WTC11 (cell line): ENCODE data around the gene CCDC195. TPM values are rescaled to one million over a fixed set of nuclear protein-coding genes. Genes with fewer than 3 reads are reported as not detected.

Experiments used
- ATAC-seq: fragments of 200-7000 bp; cut with Tn5 transposase; 2 replicates; pipeline ENCODE4 v1.10.0; 2021; ENCODE audit warnings: mild to moderate bottlenecking, moderate library complexity
- CTCF ChIA-PET: fragments of 300-600 bp; sonication (Branson Sonifier 250); formaldehyde crosslinking; loops from one replicate; lab custom pipeline; 2021; ENCODE audit warnings: antibody characterized with exemption; lab: Charles Lee
- POLR2A ChIA-PET: fragments of 350-600 bp; sonication (Branson Sonifier 250); formaldehyde crosslinking; loops from one replicate; lab custom pipeline; 2021; ENCODE audit warnings: antibody characterized with exemption; lab: Charles Lee
- DNase-seq: peaks from one replicate; pipeline ENCODE4 v3.0.0; 2021; ENCODE audit warnings: low spot score
- H3K27ac Mint-ChIP-seq: 2 replicates; pipeline ENCODE4 v1.8.0; 2021; ENCODE audit warnings: mixed read lengths
- H3K27me3 Mint-ChIP-seq: 2 replicates; pipeline ENCODE4 v1.8.0; 2021; ENCODE audit warnings: low read depth, mild to moderate bottlenecking, moderate library complexity, mixed read lengths
- H3K36me3 Mint-ChIP-seq: 2 replicates; pipeline ENCODE4 v1.8.0; 2021; ENCODE audit warnings: mixed read lengths
- H3K4me1 Mint-ChIP-seq: 2 replicates; pipeline ENCODE4 v1.8.0; 2022; ENCODE audit warnings: mixed read lengths
- H3K4me3 Mint-ChIP-seq: 2 replicates; pipeline ENCODE4 v1.8.0; 2021; ENCODE audit warnings: mild to moderate bottlenecking, moderate library complexity, mixed read lengths
- H3K9me3 Mint-ChIP-seq: 2 replicates; pipeline ENCODE4 v1.8.0; 2021; ENCODE audit warnings: mixed read lengths
- CBFB ChIP-seq: sonication (generic); formaldehyde crosslinking; IDR thresholded peaks from 2 replicates; pipeline ENCODE4 v1.8.1; 2022; ENCODE audit warnings: mild to moderate bottlenecking, low read depth, missing genetic modification reagents
- CREM ChIP-seq: sonication (generic); formaldehyde crosslinking; IDR thresholded peaks from 2 replicates; pipeline ENCODE4 v1.8.1; 2022; ENCODE audit warnings: mild to moderate bottlenecking, missing genetic modification reagents, moderate library complexity
- ELF4 ChIP-seq: sonication (generic); formaldehyde crosslinking; IDR thresholded peaks from 2 replicates; pipeline ENCODE4 v1.8.1; 2022; ENCODE audit warnings: low read depth, mild to moderate bottlenecking, moderate library complexity, missing genetic modification reagents
- FOXJ3 ChIP-seq: sonication (generic); formaldehyde crosslinking; IDR thresholded peaks from 2 replicates; pipeline ENCODE4 v1.9.0; 2021; ENCODE audit warnings: missing genetic modification reagents, mild to moderate bottlenecking, borderline replicate concordance
- FOXP1 ChIP-seq: sonication (generic); formaldehyde crosslinking; IDR thresholded peaks from 2 replicates; pipeline ENCODE4 v1.8.0; 2022; ENCODE audit warnings: missing genetic modification reagents, mild to moderate bottlenecking, moderate library complexity, borderline replicate concordance
- GABPB1 ChIP-seq: sonication (generic); formaldehyde crosslinking; IDR thresholded peaks from 2 replicates; pipeline ENCODE4 v1.8.1; 2023; ENCODE audit warnings: mild to moderate bottlenecking, missing genetic modification reagents
- GRHL2 ChIP-seq: fragments of 250-450 bp; sonication (Bioruptor Pico); IDR thresholded peaks from 2 replicates; pipeline ENCODE4 v1.8.0; 2022; ENCODE audit warnings: mild to moderate bottlenecking, moderate library complexity; ENCODE audit not compliant: insufficient replicate concordance, severe bottlenecking
- IRF2 ChIP-seq: sonication (generic); formaldehyde crosslinking; IDR thresholded peaks from 2 replicates; pipeline ENCODE4 v1.8.0; 2022; ENCODE audit warnings: low read depth, missing genetic modification reagents, borderline replicate concordance
- NFYB ChIP-seq: sonication (generic); formaldehyde crosslinking; conservative IDR thresholded peaks from 2 replicates; pipeline ENCODE4 v1.8.0; 2022; ENCODE audit warnings: low read depth, missing genetic modification reagents
- NR3C1 ChIP-seq: sonication (generic); formaldehyde crosslinking; conservative IDR thresholded peaks from 2 replicates; pipeline ENCODE4 v1.8.1; 2023; ENCODE audit warnings: low read depth, mild to moderate bottlenecking, missing genetic modification reagents
- SP1 ChIP-seq: sonication (generic); formaldehyde crosslinking; conservative IDR thresholded peaks from 2 replicates; pipeline ENCODE4 v1.8.1; 2022; ENCODE audit warnings: missing genetic modification reagents
- ZBTB21 ChIP-seq: sonication (generic); formaldehyde crosslinking; IDR thresholded peaks from 2 replicates; pipeline ENCODE4 v1.8.1; 2023; ENCODE audit warnings: mild to moderate bottlenecking, missing genetic modification reagents, borderline replicate concordance
- ZNF317 ChIP-seq: sonication (generic); formaldehyde crosslinking; IDR thresholded peaks from 2 replicates; pipeline ENCODE4 v1.8.1; 2023; ENCODE audit warnings: low read depth, mild to moderate bottlenecking, moderate library complexity, missing genetic modification reagents, borderline replicate concordance
- ZNF396 ChIP-seq: fragments of 250-450 bp; sonication (Bioruptor Pico); IDR thresholded peaks from 2 replicates; pipeline ENCODE4 v1.8.0; 2021; ENCODE audit warnings: mild to moderate bottlenecking, moderate library complexity, borderline replicate concordance
- total RNA-seq: library from RNA; stranded (reverse); gene quantifications from 3 replicates; pipeline ENCODE4 v1.2.3, GENCODE V29; 2021
- TF ChIP-seq, protein P1 (sequence below): sonication (generic); formaldehyde crosslinking; IDR thresholded peaks from 2 replicates; pipeline ENCODE4 v1.8.0; 2023; ENCODE audit warnings: missing genetic modification reagents
- TF ChIP-seq, protein P2 (sequence below): sonication (generic); formaldehyde crosslinking; IDR thresholded peaks from 2 replicates; pipeline ENCODE4 v1.8.0; 2022; ENCODE audit warnings: mild to moderate bottlenecking, missing genetic modification reagents
- TF ChIP-seq, protein P3 (sequence below): sonication (generic); formaldehyde crosslinking; IDR thresholded peaks from 2 replicates; pipeline ENCODE4 v1.8.1; 2022; ENCODE audit warnings: missing genetic modification reagents, borderline replicate concordance
- TF ChIP-seq, protein P4 (sequence below): sonication (generic); formaldehyde crosslinking; IDR thresholded peaks from 2 replicates; pipeline ENCODE4 v1.8.1; 2023; ENCODE audit warnings: mild to moderate bottlenecking, missing genetic modification reagents
- TF ChIP-seq, protein P5 (sequence below): fragments of 250-450 bp; sonication (Bioruptor Pico); IDR thresholded peaks from 2 replicates; pipeline ENCODE4 v1.9.0; 2021; ENCODE audit warnings: mild to moderate bottlenecking

The CCDC195 gene
- total RNA-seq, 1 experiment from 2014 or later, result not detected

DNA sequence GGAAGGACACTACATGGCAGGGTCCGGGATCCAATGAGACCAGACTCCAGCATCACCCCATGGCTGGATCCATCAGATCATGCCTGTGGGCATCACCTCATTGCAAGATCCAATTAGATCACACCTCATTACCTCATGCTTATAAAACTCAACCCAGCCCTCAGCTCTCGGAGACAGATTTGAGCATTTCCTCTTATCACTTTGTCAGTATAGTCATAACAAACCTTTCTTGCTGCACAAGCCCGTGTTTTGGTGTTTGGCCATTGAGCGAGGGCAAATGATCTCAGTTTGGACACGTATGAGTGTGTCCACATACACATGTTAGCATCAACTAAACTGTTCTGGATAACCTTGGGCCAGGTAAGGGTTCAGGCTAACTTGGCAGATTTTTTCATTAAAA, 58.8 kb downstream of the CCDC195 start:
- POLR2A ChIA-PET, result no interaction called here
- Mint-ChIP-seq H3K4me3 (no peak overlapping the region), H3K36me3 (peaks cover 33% of the 10 kb centered on the region), H3K27me3 (no peaks in the 10 kb centered on the region; the same call in 1 of the 2 replicates)
- DNase-seq (no peak), ATAC-seq (no peak)
- no peak for TF ChIP-seq CBFB
- TF ChIP-seq, protein P1, sequence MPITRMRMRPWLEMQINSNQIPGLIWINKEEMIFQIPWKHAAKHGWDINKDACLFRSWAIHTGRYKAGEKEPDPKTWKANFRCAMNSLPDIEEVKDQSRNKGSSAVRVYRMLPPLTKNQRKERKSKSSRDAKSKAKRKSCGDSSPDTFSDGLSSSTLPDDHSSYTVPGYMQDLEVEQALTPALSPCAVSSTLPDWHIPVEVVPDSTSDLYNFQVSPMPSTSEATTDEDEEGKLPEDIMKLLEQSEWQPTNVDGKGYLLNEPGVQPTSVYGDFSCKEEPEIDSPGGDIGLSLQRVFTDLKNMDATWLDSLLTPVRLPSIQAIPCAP (CRISPR knock-in tag), result no peak
- TF ChIP-seq, protein P2, sequence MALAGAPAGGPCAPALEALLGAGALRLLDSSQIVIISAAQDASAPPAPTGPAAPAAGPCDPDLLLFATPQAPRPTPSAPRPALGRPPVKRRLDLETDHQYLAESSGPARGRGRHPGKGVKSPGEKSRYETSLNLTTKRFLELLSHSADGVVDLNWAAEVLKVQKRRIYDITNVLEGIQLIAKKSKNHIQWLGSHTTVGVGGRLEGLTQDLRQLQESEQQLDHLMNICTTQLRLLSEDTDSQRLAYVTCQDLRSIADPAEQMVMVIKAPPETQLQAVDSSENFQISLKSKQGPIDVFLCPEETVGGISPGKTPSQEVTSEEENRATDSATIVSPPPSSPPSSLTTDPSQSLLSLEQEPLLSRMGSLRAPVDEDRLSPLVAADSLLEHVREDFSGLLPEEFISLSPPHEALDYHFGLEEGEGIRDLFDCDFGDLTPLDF (CRISPR knock-in tag), result no peak
- no peak for TF ChIP-seq ZBTB21 (CRISPR knock-in tag)
- no peak for TF ChIP-seq ZNF396 (CRISPR knock-in tag)
- TF ChIP-seq NR3C1, result no peak
- TF ChIP-seq, protein P3, sequence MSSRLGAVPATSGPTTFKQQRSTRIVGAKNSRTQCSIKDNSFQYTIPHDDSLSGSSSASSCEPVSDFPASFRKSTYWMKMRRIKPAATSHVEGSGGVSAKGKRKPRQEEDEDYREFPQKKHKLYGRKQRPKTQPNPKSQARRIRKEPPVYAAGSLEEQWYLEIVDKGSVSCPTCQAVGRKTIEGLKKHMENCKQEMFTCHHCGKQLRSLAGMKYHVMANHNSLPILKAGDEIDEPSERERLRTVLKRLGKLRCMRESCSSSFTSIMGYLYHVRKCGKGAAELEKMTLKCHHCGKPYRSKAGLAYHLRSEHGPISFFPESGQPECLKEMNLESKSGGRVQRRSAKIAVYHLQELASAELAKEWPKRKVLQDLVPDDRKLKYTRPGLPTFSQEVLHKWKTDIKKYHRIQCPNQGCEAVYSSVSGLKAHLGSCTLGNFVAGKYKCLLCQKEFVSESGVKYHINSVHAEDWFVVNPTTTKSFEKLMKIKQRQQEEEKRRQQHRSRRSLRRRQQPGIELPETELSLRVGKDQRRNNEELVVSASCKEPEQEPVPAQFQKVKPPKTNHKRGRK, result no peak
- TF ChIP-seq ZNF317 (CRISPR knock-in tag), result no peak
- TF ChIP-seq CREM (CRISPR knock-in tag), result no peak
- no peak for TF ChIP-seq NFYB
- TF ChIP-seq GABPB1, result no peak
- TF ChIP-seq GRHL2 (CRISPR knock-in tag), result no peak
- TF ChIP-seq IRF2 (CRISPR knock-in tag), result no peak
- TF ChIP-seq, protein P4, sequence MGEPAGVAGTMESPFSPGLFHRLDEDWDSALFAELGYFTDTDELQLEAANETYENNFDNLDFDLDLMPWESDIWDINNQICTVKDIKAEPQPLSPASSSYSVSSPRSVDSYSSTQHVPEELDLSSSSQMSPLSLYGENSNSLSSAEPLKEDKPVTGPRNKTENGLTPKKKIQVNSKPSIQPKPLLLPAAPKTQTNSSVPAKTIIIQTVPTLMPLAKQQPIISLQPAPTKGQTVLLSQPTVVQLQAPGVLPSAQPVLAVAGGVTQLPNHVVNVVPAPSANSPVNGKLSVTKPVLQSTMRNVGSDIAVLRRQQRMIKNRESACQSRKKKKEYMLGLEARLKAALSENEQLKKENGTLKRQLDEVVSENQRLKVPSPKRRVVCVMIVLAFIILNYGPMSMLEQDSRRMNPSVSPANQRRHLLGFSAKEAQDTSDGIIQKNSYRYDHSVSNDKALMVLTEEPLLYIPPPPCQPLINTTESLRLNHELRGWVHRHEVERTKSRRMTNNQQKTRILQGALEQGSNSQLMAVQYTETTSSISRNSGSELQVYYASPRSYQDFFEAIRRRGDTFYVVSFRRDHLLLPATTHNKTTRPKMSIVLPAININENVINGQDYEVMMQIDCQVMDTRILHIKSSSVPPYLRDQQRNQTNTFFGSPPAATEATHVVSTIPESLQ (CRISPR knock-in tag), result no peak
- TF ChIP-seq, protein P5, sequence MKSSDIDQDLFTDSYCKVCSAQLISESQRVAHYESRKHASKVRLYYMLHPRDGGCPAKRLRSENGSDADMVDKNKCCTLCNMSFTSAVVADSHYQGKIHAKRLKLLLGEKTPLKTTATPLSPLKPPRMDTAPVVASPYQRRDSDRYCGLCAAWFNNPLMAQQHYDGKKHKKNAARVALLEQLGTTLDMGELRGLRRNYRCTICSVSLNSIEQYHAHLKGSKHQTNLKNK (CRISPR knock-in tag), result no peak
- no peak for TF ChIP-seq ELF4 (CRISPR knock-in tag)
- TF ChIP-seq FOXP1, result no peak
- TF ChIP-seq, all 79 proteins: peak for 0
- no peak overlapping the region for H3K27ac Mint-ChIP-seq
- H3K4me1 Mint-ChIP-seq, result no peaks in the 10 kb centered on the region
- H3K9me3 Mint-ChIP-seq, result peaks cover 50% of the 10 kb centered on the region
- CTCF ChIA-PET, result no interaction called here

DNA sequence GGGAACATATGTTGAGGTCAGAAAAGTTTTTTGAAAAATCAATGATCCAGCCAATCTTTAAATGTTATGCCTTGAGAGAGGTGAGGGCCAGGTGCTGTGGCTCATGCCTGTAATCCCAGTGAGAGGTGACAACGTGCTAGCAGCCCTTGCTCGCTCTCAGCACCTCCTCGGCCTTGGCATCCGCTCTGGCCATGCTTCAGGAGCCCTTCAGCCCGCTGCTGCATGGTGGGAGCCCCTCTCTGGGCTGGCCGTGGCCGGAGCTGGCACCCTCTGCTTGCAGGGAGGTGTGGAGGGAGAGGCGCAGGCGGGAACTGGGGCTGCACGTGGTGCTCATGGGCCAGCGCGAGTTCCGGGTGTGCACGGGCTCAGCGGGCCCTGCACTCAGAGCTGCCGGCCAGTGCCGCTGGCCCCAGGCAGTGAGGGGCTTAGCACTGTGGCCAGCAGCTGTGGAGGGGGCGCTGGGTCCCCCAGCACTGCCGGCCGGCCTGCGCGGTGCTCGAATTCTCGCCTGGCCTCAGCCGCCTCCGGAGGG, 61.1 kb downstream of the CCDC195 start:
- Mint-ChIP-seq H3K27me3 (no peaks in the 10 kb centered on the region; the same call in 1 of the 2 replicates), H3K4me1 (no peaks in the 10 kb centered on the region; the same call in 1 of the 2 replicates), H3K27ac (no peak overlapping the region), H3K4me3 (no peak overlapping the region), H3K36me3 (peaks cover 25% of the 10 kb centered on the region), H3K9me3 (peaks cover 36% of the 10 kb centered on the region)
- ATAC-seq (no peak), DNase-seq (no peak)
- no peak for TF ChIP-seq SP1 (CRISPR knock-in tag)
- TF ChIP-seq NFYB, result no peak
- TF ChIP-seq FOXJ3 (CRISPR knock-in tag), result no peak
- ChIA-PET CTCF (interaction anchor here (1.1 kb wide), 1 partner anchor 685 kb away, joined by 3 read pairs; no protein-coding TSS in a partner anchor), POLR2A (no interaction called here)

Other genes with a start within 250 kb of the CCDC195 start
- 74.4 to 86.2 TPM (median 80.7 TPM) in 3 replicates for gene CUL3, start 131.0 kb downstream of the CCDC195 start, total RNA-seq